OCI-LY3 (cell line): Measurements from ENCODE around the gene MKI67.

Source experiments
- H2AFZ ChIP-seq: fragments of 200-600, 300-600 bp; shearing (Covaris generic); 2 replicates; pipeline ENCODE4 v1.6.0; 2014; ENCODE audit warnings: antibody characterized with exemption, low read depth, low read length
- H3K27ac ChIP-seq: fragments of 200-600, 300-600 bp; sonication (generic); 2 replicates; pipeline ENCODE4 v1.5.1; 2014; ENCODE audit warnings: mild to moderate bottlenecking, low read length, moderate library complexity, mixed read lengths
- H3K27me3 ChIP-seq: fragments of 200-600, 300-600 bp; sonication (generic); 2 replicates; pipeline ENCODE4 v1.6.1; 2014; ENCODE audit warnings: low read depth, low read length, mixed read lengths
- H3K36me3 ChIP-seq: fragments of 200-600, 300-600 bp; sonication (generic); replicated peaks from 2 replicates; pipeline ENCODE3; 2014; ENCODE audit warnings: low read depth, low read length, mixed read lengths
- H3K4me1 ChIP-seq: fragments of 300-600, 200-600 bp; sonication (generic); 2 replicates; pipeline ENCODE4 v1.6.1; 2014; ENCODE audit warnings: low read length, mixed read lengths
- H3K4me2 ChIP-seq: fragments of 200-600, 300-600 bp; sonication (generic); 2 replicates; pipeline ENCODE4 v1.6.1; 2014; ENCODE audit warnings: low read length, mixed read lengths
- H3K4me3 ChIP-seq: fragments of 300-600, 200-600 bp; sonication (generic); 2 replicates; pipeline ENCODE4 v1.5.1; 2014; ENCODE audit warnings: antibody characterized with exemption, mild to moderate bottlenecking, low read length, moderate library complexity
- H3K79me2 ChIP-seq: fragments of 300-600, 200-600 bp; shearing (Covaris generic); 2 replicates; pipeline ENCODE4 v1.6.1; 2014; ENCODE audit warnings: mild to moderate bottlenecking, low read length, mixed read lengths
- H3K9ac ChIP-seq: fragments of 300-600, 200-600 bp; shearing (Covaris generic); 2 replicates; pipeline ENCODE4 v1.6.0; 2014; ENCODE audit warnings: mild to moderate bottlenecking, low read length, moderate library complexity
- H3K9me3 ChIP-seq: fragments of 200-600, 300-600 bp; shearing (Covaris generic); 2 replicates; pipeline ENCODE4 v1.6.1; 2014; ENCODE audit warnings: low read length, mixed read lengths; ENCODE audit not compliant: insufficient read depth
- H4K20me1 ChIP-seq: fragments of 200-600, 300-600 bp; sonication (generic); 2 replicates; pipeline ENCODE4 v1.6.1; 2016; ENCODE audit warnings: low read length, mixed read lengths; ENCODE audit not compliant: insufficient read depth
- CTCF ChIP-seq: fragments of 200-600, 300-600 bp; sonication (generic); IDR thresholded peaks from 2 replicates; pipeline ENCODE4 v1.5.1; 2014; ENCODE audit warnings: antibody characterized with exemption, low read length, low read depth
- EZH2phosphoT487 ChIP-seq: fragments of 200-600 bp; shearing (Covaris generic); IDR thresholded peaks from 2 replicates; pipeline ENCODE4 v1.6.1; 2018; ENCODE audit warnings: antibody characterized with exemption, mixed run types, low read depth

The MKI67 gene

GRCh38 chr10:128099901-128100300, 26.3 kb downstream of the MKI67 start:
- no peak for TF ChIP-seq EZH2phosphoT487
- no peak for TF ChIP-seq CTCF
- no peak overlapping the region for H2AFZ ChIP-seq
- H3K4me2 ChIP-seq, result no peak overlapping the region
- no peak overlapping the region for H3K4me3 ChIP-seq
- no peaks in the 10 kb centered on the region for H3K27me3 ChIP-seq
- no peaks in the 10 kb centered on the region for H3K79me2 ChIP-seq
- H3K9ac ChIP-seq, result no peak overlapping the region
- H3K27ac ChIP-seq, result no peak overlapping the region
- H4K20me1 ChIP-seq, result peaks cover 7% of the 10 kb centered on the region
- H3K4me1 ChIP-seq, result no peaks in the 10 kb centered on the region
- H3K9me3 ChIP-seq, result no peaks in the 10 kb centered on the region
- peaks cover 71% of the 10 kb centered on the region for H3K36me3 ChIP-seq

GRCh38 chr10:128098631-128099030, 27.6 kb downstream of the MKI67 start:
- no peak for TF ChIP-seq CTCF
- TF ChIP-seq EZH2phosphoT487, result no peak
- H3K4me1 ChIP-seq, result no peaks in the 10 kb centered on the region
- peaks cover 7% of the 10 kb centered on the region for H4K20me1 ChIP-seq
- H3K27me3 ChIP-seq, result no peaks in the 10 kb centered on the region
- H3K79me2 ChIP-seq, result no peaks in the 10 kb centered on the region
- no peak overlapping the region for H3K9ac ChIP-seq
- H3K4me2 ChIP-seq, result no peak overlapping the region
- no peaks in the 10 kb centered on the region for H3K9me3 ChIP-seq
- peaks cover 60% of the 10 kb centered on the region for H3K36me3 ChIP-seq
- H3K4me3 ChIP-seq, result no peak overlapping the region
- no peak overlapping the region for H2AFZ ChIP-seq
- no peak overlapping the region for H3K27ac ChIP-seq

GRCh38 chr10:128097783-128098182, 28.4 kb downstream of the MKI67 start:
- no peak overlapping the region for H3K27ac ChIP-seq
- no peak overlapping the region for H3K9ac ChIP-seq
- H2AFZ ChIP-seq, result no peak overlapping the region
- no peaks in the 10 kb centered on the region for H3K4me1 ChIP-seq
- peaks cover 7% of the 10 kb centered on the region for H4K20me1 ChIP-seq
- H3K4me3 ChIP-seq, result no peak overlapping the region
- no peaks in the 10 kb centered on the region for H3K27me3 ChIP-seq
- no peak overlapping the region for H3K4me2 ChIP-seq
- TF ChIP-seq EZH2phosphoT487 (no peak), CTCF (no peak)
- no peaks in the 10 kb centered on the region for H3K9me3 ChIP-seq
- no peaks in the 10 kb centered on the region for H3K79me2 ChIP-seq
- H3K36me3 ChIP-seq, result peaks cover 53% of the 10 kb centered on the region

- H3K79me2 ChIP-seq, result no peaks in the 10 kb centered on the region
- H3K4me1 ChIP-seq, result no peaks in the 10 kb centered on the region
- no peaks in the 10 kb centered on the region for H3K9me3 ChIP-seq
- H3K36me3 ChIP-seq, result peaks cover 45% of the 10 kb centered on the region
- no peak overlapping the region for H3K4me2 ChIP-seq
- no peak overlapping the region for H3K4me3 ChIP-seq
- H3K27ac ChIP-seq, result no peak overlapping the region
- no peak overlapping the region for H3K9ac ChIP-seq
- peaks cover 7% of the 10 kb centered on the region for H4K20me1 ChIP-seq
- no peaks in the 10 kb centered on the region for H3K27me3 ChIP-seq
- H2AFZ ChIP-seq, result no peak overlapping the region
- TF ChIP-seq CTCF, result no peak
- TF ChIP-seq EZH2phosphoT487, result no peak
Observed at GRCh38 chr10:128096486-128097199, 29.6 kb downstream of the MKI67 start.
